Liver (tissue), 3 donors: ENCODE data around the gene CEP85L.

ENCODE experiments used
- NR2F2 ChIP-seq: IDR thresholded peaks from 2 replicates; pipeline ENCODE4 v1.6.1; 2016; ENCODE audit warnings: antibody characterized with exemption
- RAD21 ChIP-seq, 2 donors: IDR thresholded peaks; 2 replicates each; pipeline ENCODE4 v1.6.1; 2016; ENCODE audit warnings: antibody characterized with exemption in 2 of 2, mild to moderate bottlenecking in 2 of 2
- SP1 ChIP-seq: IDR thresholded peaks from 2 replicates; pipeline ENCODE4 v1.6.1; 2018; ENCODE audit warnings: antibody characterized with exemption, mild to moderate bottlenecking
- TF ChIP-seq, protein P1 (sequence below): IDR thresholded peaks from 2 replicates; pipeline ENCODE4 v1.6.1; 2016; ENCODE audit warnings: antibody characterized with exemption
- TF ChIP-seq, protein P2 (sequence below): fragments of 150-350 bp; IDR thresholded peaks from 2 replicates; pipeline ENCODE4 v1.5.1; 2017; ENCODE audit warnings: improper control_type of control experiment, low read depth, low read length; ENCODE audit not compliant: missing input control
- TF ChIP-seq, protein P3 (sequence below): IDR thresholded peaks from 2 replicates; pipeline ENCODE4 v1.6.1; 2016; ENCODE audit warnings: antibody characterized with exemption, mild to moderate bottlenecking
- donor health status: healthy.
- donor health status: healthy.

- TF ChIP-seq, protein P1, sequence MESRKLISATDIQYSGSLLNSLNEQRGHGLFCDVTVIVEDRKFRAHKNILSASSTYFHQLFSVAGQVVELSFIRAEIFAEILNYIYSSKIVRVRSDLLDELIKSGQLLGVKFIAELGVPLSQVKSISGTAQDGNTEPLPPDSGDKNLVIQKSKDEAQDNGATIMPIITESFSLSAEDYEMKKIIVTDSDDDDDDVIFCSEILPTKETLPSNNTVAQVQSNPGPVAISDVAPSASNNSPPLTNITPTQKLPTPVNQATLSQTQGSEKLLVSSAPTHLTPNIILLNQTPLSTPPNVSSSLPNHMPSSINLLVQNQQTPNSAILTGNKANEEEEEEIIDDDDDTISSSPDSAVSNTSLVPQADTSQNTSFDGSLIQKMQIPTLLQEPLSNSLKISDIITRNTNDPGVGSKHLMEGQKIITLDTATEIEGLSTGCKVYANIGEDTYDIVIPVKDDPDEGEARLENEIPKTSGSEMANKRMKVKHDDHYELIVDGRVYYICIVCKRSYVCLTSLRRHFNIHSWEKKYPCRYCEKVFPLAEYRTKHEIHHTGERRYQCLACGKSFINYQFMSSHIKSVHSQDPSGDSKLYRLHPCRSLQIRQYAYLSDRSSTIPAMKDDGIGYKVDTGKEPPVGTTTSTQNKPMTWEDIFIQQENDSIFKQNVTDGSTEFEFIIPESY = no peak
- TF ChIP-seq, protein P2, sequence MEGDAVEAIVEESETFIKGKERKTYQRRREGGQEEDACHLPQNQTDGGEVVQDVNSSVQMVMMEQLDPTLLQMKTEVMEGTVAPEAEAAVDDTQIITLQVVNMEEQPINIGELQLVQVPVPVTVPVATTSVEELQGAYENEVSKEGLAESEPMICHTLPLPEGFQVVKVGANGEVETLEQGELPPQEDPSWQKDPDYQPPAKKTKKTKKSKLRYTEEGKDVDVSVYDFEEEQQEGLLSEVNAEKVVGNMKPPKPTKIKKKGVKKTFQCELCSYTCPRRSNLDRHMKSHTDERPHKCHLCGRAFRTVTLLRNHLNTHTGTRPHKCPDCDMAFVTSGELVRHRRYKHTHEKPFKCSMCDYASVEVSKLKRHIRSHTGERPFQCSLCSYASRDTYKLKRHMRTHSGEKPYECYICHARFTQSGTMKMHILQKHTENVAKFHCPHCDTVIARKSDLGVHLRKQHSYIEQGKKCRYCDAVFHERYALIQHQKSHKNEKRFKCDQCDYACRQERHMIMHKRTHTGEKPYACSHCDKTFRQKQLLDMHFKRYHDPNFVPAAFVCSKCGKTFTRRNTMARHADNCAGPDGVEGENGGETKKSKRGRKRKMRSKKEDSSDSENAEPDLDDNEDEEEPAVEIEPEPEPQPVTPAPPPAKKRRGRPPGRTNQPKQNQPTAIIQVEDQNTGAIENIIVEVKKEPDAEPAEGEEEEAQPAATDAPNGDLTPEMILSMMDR = no peak
- TF ChIP-seq RAD21 (IDR thresholded peaks at IDR 0.05) (no peak), NR2F2 (no peak), SP1 (no peak)
- TF ChIP-seq, protein P3, sequence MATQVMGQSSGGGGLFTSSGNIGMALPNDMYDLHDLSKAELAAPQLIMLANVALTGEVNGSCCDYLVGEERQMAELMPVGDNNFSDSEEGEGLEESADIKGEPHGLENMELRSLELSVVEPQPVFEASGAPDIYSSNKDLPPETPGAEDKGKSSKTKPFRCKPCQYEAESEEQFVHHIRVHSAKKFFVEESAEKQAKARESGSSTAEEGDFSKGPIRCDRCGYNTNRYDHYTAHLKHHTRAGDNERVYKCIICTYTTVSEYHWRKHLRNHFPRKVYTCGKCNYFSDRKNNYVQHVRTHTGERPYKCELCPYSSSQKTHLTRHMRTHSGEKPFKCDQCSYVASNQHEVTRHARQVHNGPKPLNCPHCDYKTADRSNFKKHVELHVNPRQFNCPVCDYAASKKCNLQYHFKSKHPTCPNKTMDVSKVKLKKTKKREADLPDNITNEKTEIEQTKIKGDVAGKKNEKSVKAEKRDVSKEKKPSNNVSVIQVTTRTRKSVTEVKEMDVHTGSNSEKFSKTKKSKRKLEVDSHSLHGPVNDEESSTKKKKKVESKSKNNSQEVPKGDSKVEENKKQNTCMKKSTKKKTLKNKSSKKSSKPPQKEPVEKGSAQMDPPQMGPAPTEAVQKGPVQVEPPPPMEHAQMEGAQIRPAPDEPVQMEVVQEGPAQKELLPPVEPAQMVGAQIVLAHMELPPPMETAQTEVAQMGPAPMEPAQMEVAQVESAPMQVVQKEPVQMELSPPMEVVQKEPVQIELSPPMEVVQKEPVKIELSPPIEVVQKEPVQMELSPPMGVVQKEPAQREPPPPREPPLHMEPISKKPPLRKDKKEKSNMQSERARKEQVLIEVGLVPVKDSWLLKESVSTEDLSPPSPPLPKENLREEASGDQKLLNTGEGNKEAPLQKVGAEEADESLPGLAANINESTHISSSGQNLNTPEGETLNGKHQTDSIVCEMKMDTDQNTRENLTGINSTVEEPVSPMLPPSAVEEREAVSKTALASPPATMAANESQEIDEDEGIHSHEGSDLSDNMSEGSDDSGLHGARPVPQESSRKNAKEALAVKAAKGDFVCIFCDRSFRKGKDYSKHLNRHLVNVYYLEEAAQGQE = no peak
Measured at GRCh38 chr6:118625833-118626232, 25.6 kb downstream of the CEP85L start.
